GM04503 (cell line): Measurements from ENCODE around the gene CACNG8.
"Not testable (repeated sequence)": the region's sequence is repeated elsewhere in the genome, so short reads cannot be mapped to it uniquely, and the experiment has no call there.

Experiments used
- DNase-seq: peaks from one replicate; pipeline ENCODE4 v3.0.0-alpha.2; 2012; ENCODE audit warnings: low read depth

CACNG8 gene

GRCh38 chr19:54035215-54036178 is 72.8 kb downstream of the CACNG8 start:
- DNase-seq = peak; percentile 83

DNA sequence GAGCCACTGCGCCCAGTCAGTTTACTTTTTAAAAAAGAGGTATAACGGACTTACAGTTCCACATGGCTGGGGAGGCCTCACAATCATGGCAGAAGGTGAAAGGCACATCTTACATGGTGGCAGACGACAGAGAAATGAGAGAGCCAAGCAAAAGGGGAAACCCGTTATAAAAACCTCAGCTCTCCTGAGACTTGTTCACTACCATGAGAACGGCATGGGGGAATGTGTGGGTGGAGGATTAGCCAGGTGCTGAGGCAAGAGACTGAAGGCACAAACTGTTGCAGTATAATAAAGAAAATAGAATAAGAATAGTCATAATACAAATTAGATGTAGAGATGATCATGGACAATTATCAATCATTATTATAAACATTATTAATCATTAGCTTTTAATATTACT is 73.8 kb downstream of the CACNG8 start:
- DNase-seq = not testable (repeated sequence)
